HG03060 (cell line): ENCODE measurements around the gene MCUR1.
"Not testable (repeated sequence)": the region's sequence is repeated elsewhere in the genome, so short reads cannot be mapped to it uniquely, and the experiment has no call there.

Source experiments
- ATAC-seq: cut with Tn5 transposase; IDR thresholded peaks from one replicate; pipeline ENCODE4 v1.9.1; 2021; ENCODE audit warnings: low read depth, moderate number of reproducible peaks; ENCODE audit not compliant: unreplicated experiment

Gene MCUR1

GRCh38 chr6:13788820-13789219 is 25.5 kb downstream of the MCUR1 start:
- no peak for ATAC-seq

DNA sequence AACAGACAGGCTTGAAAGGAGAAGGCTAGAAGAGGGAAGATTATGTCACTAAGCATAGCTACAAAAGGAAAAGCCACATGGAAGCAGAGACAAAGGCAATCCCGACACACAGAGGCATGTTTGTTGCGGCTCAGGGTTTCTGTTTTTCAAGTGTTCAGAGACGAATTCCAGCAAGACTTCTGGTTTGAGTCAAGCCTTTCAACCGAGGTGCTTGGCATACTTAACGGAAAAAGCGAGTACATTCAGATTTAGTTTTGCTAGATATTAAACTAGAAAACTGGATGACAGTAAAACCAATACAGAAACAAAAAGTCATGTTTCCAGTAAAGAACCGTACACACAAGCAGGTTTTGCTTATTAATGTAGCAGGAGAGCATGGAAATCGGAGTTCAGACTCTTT is 27.2 kb downstream of the MCUR1 start:
- no peak for ATAC-seq

DNA sequence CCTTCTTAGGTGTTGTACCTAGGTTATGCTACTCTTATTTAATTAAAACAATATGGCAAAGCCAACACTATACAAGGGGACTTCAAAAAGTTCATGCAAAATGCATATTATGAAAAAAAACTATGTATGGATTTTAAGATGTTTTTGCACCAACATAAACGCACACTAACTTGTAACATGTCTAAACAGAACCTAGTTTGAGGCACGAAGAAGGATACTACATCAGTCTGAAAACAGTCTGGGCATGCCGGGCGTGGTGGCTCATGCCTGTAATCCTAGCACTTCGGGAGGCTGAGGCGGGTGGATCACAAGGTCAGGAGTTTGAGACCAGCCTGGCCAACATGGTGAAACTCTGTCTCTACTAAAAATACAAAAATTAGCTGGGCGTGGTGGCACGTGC is 34.2 kb downstream of the MCUR1 start:
- ATAC-seq: not testable (repeated sequence)

DNA sequence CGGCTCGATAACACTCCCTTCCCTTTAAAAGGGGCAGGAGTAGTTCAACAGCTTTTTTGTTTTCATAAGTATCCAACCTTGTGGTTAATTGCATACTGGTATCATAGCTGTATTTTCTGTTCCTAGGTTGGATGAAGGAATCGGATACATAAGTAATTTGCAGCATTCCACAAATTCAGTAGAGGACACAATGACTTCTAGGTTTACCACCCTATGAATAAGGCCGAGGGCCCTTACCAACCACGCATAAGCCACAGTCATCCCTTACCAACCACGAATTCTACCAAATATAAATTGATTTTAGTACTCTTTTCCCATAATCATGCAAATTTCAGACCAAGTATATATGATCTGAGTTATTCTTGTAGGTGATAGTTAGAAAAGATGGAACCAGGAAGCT is 36.3 kb downstream of the MCUR1 start:
- ATAC-seq: no peak

GRCh38 chr6:13776602-13777001 is 37.8 kb downstream of the MCUR1 start:
- ATAC-seq: no peak

DNA sequence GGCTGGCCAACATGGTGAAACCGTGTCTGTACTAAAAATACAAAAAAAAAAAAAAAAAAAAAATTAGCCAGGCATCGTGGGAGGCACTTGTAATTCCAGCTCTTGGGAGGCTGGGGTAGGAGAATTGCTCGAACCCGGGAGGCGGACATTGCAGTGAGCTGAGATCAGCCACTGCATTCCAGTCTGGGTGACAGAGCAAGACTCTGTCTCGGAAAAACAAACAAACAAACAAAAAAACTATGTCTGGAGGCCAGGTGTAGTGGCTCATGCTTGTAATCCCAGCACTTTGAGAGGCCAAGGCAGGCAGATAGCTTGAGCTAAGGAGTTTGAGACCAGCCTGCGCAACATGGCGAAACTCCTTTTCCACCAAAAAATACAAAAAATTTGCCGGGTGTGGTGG is 38.9 kb downstream of the MCUR1 start:
- ATAC-seq: not testable (repeated sequence)

DNA sequence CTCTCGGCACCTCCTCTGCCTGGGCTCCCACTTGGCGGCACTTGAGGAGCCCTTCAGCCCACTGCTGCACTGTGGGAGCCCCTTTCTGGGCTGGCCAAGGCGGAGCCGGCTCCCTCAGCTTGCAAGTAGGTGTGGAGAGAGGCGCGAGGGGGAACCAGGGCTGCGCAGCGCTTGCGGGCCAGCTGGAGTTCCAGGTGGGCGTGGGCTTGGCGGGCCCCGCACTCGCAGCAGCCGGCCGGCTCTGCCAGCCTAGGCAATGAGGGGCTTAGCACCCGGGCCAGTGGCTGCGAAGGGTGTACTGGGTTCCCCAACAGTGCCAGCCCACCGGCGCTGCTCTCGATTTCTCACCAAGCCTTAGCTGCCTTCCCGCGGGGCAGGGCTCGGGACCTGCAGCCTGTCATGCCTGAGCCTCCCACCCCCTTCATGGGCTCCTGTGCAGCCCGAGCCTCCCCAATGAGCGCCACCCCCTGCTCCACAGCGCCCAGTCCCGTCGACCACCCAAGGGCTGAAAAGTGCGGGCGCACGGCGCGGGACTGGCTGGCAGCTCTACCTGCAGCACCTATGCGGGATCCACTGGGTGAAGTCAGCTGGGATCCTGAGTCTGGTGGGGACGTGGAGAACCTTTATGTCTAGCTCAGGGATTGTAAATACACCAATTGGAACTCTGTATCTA is 41.9 kb downstream of the MCUR1 start:
- ATAC-seq: not testable (repeated sequence)

- no peak for ATAC-seq
Observed at GRCh38 chr6:13769655-13770053, 44.7 kb downstream of the MCUR1 start.

DNA sequence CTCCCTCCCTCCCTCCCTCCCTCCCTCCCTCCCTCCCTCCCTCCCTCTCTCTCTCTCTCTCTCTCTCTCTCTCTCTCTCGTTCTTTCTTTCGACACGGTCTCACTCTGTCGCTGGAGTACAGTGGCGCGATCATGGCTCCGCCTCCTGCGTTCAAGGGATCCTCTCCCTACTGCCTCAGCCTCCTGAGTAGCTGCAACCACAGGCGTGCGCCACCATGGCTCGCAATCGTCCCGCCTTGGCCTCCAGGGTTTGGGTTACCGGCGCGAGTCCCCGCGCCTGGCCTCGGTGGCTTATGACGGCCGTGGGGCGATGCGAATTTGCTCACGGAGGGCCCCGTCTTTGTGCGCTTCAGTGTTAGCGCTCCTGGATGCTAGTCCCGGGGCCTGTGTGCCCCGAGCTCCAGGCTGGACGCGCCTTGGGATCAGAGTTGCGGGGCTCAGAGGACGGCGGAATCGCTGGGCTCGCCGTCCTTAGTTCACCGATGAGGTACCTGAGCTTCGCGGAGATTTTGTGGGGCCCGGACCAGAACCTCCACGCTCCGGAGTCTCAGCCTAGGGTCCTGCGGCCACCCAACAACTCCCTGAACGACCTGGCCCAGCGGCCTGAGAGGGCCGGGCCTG is 45.2 kb downstream of the MCUR1 start:
- ATAC-seq: no peak

DNA sequence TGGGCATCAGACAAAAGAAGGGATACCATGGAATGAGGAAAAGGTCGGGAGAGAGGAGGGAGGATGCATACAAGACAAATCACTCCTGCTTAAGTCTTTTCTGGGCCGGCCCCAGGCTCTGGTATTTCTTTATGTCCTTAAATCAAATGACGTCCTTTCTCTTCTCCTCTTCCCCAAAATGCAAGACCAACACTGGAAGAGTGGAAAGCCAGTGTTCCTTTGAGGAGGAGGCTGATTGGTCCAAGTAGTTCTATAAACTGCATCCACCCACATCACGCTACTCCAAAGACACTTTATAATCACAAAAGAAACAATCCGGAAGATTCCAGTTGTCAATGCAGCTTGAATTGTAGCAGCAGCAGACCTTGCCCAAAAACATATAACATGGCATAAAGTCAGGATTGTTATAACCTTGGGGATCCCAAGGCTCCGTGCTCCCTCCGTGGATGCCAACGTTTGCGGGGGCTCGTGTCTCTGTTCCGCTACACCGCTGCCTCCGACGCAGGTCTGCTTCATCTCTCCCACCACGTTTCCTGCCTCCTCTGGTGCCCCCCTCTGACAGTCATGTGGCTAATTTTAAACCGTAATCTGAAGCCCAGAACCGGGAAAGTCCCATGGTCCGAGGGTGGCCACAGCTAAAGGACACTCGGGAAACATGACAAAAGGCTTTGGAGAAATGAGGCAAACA is 47.1 kb downstream of the MCUR1 start:
- no peak for ATAC-seq

- ATAC-seq: no peak
Observed at GRCh38 chr6:13766201-13766634, 48.1 kb downstream of the MCUR1 start.

DNA sequence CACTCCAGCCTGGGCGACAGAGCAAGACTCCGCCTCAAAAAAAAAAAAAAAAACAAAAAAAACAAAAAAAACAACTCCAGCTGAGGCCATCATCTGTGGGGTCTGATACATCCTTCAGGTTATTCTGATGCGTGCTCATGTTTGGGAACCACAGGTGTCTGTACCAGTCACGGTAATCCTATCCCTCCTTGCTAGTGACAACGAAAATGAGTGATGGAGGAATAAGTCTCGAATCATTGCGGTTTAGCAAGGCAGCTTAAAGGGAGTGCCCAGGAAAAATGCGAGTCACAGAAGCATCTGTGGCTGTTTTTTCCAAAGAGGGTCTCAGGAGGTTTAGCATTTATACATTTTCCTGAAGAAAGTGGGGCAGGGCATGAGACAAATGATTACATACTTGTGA is 48.8 kb downstream of the MCUR1 start:
- no peak for ATAC-seq

- no peak for ATAC-seq
Observed at GRCh38 chr6:13764996-13765395, 49.4 kb downstream of the MCUR1 start.

DNA sequence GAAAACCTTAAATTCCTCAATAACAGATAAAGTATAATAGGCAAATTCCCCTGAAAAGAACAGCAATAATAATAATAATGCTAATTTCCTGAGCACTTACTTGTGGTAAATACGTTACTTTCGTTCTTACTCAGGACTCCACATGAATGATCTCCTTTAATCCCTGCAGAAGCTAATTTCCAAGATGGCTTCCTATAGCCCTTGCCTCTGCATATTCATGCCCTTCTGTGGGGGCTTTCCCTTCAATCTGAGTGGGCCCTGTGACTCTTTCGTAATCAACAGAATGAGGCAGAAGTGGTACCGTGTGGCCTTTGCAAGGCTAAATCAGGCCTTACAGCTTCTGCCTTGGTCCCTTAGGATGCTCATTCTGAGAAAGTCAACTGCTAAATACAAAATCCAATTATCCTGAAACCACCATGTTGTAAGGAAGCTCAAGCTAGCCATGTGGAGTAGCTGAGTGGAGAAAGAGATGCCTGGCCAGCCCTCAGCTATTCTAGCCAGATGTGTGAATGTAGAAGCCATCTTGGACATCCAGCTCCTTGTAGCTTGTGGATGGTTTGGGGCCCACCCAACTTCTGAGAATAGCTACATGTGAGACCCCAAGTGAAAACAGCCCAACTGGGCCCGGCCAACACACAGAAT is 50.5 kb downstream of the MCUR1 start:
- ATAC-seq: peak; percentile 44

DNA sequence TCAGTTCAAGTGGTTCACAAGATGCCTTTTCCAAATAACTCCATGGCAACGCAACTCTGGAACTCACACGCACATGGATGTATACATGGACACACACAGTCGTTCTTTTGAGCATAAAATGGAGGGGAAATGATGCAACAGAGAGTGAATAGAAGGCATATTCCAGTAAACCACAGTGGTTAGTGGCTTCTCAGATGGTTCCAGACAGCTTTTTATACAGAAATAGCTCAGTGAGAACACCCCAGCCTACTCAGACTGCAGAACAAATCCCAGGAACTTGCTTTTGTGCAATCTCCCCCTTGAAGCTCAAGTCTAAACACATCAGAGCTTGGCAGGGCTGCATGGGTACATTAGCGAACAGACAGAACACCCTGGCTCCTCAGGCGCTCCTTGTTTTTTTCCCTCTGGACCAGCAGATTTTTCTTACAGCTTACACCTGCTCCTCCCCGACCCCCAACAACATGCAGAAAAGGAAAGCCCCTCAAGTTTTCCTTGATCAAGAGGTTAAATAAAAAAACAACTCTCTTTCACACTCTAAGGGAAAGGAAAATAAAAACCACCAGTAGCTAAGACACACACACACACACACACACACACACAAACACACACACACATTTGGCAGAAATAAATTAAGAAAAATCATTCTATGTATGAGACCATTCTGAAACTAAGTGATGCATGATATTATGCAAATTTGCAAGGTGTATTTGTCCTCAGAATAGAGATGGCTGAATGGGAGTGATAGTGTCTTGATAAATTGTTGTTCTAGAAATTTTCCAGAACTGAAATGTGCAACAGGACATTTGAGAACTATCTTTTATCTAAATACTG is 51.5 kb downstream of the MCUR1 start:
- no peak for ATAC-seq

GRCh38 chr6:13761361-13762036 is 52.9 kb downstream of the MCUR1 start:
- no peak for ATAC-seq

DNA sequence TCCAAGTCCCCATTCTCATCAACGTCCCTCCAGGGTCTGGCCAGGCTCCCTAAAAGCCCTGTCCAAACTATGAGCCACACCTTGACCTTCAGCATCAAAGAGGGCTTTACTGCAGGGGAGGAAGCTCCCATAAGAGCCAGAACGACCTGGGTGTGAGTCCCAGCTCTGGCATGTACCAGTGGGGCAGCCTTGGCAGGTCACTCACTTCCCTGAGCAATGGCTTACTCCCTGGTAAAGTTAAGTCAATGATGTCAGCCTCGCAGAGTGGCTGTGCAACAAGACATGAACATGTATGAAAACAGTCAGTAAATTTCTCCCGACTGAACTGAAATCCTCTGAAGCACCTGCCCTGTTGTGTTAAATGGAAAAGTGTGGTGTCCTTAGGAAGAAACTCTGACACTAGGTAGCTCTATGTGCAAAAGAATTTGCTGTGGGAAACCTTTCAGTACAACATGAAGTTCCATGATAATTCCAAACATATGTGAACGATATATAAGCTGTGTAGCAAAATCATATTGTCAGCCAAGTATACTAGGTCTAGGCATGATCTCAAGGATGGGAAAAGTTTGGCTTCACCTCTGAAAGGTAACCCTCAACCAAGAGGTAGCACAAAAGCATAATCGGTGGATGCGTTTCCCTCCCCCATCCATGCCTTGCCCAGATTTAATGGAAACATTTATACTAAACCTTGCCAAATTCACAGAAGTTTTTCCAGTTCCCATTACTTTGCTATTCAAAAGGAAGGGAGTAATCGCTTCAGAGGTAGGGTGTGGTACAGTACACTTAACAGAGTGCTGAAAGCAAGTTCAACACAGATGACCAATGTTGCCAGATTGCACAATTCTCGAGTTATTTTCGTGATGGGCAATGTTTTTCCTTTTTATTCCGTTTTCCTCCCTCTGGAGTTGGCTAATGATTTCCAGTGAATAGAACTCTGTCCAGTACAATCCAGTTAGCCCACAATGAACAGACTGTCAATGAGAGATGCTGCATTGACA is 53.8 kb downstream of the MCUR1 start:
- ATAC-seq: no peak

DNA sequence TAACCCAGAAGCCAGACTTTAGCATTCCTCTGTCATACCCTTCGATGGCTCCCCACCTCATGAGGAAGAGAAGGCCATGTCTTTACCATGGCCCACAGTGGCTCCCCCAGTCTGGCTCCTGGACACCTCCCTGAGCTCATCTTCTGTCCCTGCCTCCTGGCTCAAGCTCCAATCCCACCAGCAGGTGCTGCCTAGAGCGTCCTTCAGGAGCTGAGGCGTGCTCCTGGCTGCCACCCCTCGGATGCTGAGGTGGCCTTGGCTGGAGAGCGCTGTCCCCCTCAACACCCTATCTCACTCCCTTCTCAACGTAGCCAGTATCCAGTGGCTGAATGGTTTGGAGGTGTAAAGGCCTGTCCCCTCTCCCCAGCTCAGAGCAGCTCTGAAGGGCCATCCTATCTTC is 55.3 kb downstream of the MCUR1 start:
- no peak for ATAC-seq

- no peak for ATAC-seq
Observed at GRCh38 chr6:13754644-13755043, 59.7 kb downstream of the MCUR1 start.
